GM18526 (cell line): ENCODE data around the gene PCDHA5.

Source experiments
- POLR2A ChIP-seq: IDR thresholded peaks from 3 replicates; pipeline ENCODE4 v1.6.1; 2011; ENCODE audit not compliant: insufficient read length; ENCODE audit errors: extremely low read depth

PCDHA5 gene

DNA sequence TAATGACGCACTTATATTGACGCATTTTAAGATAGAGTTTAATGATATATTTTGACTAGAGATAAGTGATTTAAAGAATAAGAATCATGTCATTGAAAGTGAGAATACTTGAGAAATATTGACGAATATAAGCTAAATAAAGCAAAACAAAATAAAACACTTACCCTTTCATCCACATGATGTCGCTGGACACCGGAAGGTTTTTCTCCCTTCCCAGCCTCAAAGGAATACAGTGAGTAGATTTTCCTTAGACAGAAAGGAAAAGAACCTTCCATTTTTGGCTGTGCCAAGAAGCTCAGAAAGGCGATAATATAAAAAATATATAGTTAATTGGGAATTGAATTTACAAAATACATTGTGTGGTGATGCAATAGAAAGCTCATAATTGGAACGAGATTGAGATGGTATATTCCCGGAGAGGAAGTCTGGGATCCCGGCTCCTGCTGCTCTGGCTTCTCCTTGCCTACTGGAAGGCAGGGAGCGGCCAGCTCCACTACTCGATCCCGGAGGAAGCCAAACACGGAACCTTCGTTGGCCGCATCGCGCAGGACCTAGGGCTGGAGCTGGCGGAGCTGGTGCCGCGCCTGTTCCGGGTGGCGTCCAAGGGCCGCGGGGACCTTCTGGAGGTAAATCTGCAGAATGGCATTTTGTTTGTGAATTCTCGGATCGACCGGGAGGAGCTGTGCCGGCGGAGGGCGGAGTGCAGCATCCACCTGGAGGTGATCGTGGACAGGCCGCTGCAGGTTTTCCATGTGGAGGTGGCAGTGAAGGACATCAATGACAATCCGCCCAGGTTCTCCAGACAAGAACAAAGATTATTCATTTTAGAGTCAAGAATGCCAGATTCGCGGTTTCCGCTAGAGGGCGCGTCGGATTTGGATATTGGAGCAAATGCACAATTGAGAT lies at the start of gene PCDHA5:
TSS of gene PCDHA5 (plus strand) at position 239 of the 906 bp plus-strand sequence.
- TF ChIP-seq POLR2A: no peak

DNA sequence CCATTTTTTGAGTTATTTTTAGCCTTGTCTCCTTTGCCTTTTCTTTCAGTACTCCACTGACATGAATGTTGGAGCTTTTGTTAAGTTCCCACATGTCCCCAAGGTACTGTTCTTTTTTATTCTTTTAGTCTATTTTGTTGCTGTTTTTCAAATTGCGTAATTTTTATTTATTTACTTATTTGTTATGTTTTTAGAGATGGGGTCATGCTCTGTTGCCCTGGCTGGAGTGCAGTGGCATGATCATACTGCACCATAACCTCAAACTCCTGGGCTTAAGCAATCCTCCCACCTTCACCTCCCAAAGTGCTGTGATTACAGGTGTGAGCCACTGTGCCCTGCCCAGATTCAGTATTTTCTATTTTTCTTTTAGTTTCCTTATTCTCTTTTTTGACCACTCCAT lies 40.9 kb upstream of the PCDHA5 start:
- no peak for TF ChIP-seq POLR2A

DNA sequence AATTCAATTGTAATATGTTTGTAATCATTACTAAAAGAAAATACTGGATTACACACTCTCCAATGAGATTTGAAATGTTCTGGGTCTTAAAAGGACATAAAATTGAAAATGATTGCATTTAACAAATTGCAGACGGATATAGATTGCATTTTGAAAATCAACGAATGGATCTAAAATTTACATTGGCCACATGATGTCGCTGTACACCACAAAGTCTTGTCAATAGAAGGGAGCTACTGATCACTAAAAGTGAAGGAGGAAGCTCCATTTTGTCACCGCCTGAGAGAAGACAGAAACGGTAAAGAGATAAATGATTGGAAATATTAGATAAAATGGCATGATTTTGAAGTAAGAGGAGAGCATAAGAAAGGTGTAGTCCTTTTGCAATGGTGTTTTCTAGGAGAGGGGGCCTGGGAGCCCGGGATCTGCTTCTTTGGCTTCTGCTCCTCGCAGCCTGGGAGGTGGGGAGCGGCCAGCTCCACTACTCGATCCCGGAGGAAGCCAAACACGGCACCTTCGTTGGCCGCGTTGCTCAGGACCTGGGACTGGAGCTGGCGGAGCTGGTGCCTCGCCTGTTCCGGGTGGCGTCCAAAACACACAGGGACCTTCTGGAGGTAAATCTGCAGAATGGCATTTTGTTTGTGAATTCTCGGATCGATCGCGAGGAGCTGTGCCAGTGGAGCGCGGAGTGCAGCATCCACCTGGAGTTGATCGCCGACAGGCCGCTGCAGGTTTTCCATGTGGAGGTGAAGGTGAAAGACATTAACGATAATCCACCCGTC lies 35.3 kb upstream of the PCDHA5 start, which contains the start of gene PCDHA1:
TSS of gene PCDHA1 (plus strand) at position 236 of the 782 bp plus-strand sequence.
- TF ChIP-seq POLR2A: no peak

DNA sequence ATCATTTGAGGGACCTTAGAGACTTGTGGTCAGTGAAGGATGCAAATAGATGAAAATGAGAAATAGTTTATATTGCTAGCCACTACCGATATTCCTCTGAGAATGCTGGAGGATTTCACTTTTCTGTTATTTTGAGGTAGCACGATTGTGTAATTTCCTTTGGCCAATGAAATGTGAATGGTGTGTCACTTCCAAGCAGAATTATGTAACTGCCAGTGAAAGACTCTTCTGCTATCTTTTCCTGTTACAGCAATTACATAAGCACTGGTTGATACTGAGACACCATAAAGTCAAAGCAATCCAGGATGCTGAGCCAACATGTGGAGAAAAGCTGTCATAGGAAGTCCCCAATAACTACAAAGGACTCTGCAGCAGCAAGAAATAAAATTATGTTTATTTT lies 30.3 kb upstream of the PCDHA5 start:
- TF ChIP-seq POLR2A: no peak

DNA sequence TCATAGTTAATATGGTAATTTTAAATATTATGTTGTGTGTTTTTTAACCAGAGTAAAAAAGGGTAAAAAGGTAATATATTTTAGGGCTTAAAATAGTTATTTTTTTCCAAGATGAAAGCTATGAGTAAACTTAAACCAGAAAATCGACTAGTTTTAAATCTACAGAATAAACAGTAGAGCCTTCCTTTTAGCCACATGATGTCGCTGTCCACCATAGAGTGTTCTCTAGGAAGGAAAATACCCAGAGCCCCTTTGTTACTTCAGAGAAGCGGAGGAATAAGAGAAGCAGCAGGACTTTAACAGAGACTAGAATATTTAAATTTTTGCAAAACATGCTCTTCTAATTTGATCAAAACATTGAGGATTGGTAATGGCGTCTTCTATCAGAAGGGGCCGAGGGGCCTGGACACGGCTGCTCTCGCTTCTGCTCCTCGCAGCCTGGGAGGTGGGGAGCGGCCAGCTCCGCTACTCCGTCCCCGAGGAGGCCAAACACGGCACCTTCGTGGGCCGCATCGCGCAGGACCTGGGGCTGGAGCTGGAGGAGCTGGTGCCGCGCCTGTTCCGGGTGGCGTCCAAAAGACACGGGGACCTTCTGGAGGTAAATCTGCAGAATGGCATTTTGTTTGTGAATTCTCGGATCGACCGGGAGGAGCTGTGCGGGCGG lies 26.7 kb upstream of the PCDHA5 start, which contains the start of gene PCDHA2:
TSS of gene PCDHA2 (plus strand) at position 258 of the 664 bp plus-strand sequence.
- TF ChIP-seq POLR2A: no peak

DNA sequence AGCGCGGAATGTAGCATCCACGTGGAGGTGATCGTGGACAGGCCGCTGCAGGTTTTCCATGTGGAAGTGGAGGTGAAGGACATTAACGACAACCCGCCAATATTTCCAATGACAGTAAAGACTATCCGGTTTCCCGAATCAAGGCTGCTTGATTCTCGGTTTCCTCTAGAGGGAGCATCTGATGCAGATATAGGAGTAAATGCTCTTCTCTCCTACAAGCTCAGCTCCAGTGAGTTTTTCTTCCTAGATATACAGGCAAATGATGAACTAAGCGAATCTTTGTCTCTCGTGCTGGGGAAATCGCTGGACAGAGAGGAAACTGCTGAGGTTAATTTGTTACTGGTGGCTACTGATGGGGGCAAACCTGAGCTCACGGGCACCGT lies 26.2 kb upstream of the PCDHA5 start:
- no peak for TF ChIP-seq POLR2A

DNA sequence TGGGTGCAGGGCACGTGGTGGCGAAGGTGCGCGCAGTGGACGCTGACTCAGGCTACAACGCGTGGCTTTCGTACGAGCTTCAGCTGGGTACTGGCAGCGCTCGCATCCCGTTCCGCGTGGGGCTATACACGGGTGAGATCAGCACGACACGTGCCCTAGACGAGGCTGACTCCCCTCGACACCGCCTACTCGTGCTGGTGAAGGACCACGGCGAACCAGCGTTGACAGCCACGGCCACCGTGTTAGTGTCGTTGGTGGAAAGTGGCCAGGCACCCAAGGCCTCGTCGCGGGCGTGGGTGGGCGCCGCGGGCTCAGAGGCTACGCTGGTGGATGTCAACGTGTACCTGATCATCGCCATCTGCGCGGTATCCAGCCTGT lies 24.7 kb upstream of the PCDHA5 start:
- TF ChIP-seq POLR2A: no peak

DNA sequence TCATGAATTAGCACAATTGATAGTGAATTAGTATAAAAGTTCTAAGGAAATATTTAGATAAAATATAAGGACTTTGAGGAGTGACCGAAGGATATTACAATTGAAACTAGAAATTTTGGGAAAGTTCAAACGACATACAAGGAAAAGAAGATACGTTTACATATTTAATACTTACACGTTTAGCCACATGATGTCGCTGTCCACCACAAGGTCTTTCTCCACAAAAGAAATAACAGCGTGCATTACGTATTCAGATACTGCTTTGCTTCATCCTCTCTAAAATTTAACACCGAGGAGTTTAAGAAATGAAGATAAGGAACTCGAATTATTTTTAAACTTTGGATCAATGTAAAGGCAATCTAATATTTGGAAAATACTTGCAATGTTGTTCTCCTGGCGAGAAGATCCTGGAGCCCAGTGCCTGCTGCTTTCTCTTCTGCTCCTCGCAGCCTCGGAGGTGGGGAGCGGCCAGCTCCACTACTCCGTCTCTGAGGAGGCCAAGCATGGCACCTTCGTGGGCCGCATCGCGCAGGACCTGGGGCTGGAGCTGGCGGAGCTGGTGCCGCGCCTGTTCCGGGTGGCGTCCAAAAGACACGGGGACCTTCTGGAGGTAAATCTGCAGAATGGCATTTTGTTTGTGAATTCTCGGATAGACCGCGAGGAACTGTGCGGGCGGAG lies 20.5 kb upstream of the PCDHA5 start, which contains the start of gene PCDHA3:
TSS of gene PCDHA3 (plus strand) at position 242 of the 678 bp plus-strand sequence.
- no peak for TF ChIP-seq POLR2A

DNA sequence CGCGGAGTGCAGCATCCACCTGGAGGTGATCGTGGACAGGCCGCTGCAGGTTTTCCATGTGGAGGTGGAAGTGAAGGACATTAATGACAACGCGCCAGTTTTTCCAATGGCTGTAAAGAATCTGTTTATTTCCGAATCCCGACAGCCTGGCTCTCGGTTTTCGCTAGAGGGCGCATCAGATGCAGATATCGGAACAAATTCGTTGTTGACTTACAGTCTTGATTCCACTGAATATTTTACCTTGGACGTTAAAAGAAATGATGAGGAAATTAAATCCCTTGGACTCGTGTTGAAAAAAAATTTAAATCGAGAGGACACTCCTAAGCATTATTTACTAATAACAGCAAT lies 19.9 kb upstream of the PCDHA5 start:
- no peak for TF ChIP-seq POLR2A

DNA sequence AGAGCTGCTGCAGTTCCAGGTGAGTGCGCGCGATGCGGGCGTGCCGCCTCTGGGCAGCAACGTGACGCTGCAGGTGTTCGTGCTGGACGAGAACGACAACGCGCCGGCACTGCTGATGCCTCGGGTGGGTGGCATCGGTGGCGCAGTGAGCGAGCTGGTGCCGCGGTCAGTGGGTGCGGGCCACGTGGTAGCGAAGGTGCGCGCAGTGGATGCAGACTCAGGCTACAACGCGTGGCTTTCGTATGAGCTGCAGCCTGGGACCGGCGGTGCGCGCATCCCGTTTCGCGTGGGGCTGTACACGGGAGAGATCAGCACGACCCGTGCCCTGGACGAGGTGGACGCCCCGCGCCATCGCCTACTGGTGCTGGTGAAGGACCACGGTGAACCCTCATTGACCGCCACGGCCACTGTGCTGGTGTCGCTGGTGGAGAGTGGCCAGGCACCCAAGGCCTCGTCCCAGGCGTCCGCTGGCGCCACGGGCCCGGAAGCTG lies 18.6 kb upstream of the PCDHA5 start:
- TF ChIP-seq POLR2A: no peak

DNA sequence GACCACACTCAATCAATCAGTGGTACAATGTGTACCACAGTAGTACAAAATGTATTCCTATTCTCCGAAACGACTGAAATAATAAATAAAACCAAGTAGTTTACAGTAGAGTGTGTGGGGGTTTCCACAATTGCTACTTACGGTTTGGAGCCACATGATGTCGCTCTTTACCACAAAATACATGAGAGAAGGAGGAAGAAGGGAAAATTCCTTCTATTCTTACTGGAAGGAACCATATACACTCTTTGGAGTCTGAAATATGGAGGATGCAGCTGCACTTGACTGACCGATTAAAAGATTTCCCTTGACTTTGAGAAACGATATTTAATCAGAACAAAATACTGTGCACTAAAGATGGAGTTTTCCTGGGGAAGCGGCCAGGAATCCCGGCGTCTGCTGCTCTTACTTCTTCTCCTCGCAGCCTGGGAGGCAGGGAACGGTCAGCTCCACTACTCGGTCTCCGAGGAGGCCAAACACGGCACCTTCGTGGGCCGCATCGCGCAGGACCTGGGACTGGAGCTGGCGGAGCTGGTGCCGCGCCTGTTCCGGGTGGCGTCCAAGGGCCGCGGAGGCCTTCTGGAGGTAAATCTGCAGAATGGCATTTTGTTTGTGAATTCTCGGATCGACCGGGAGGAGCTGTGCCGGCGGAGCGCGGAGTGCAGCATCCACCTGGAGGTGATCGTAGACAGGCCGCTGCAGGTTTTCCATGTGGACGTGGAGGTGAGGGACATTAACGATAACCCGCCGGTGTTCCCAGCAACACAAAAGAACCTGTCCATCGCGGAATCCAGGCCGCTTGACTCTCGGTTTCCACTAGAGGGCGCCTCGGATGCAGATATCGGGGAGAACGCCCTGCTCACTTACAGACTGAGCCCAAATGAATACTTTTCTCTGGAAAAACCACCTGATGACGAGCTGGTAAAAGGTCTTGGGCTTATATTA lies 14.3 kb upstream of the PCDHA5 start, which contains the start of gene PCDHA4:
TSS of gene PCDHA4 (plus strand) at position 235 of the 942 bp plus-strand sequence.
- no peak for TF ChIP-seq POLR2A

DNA sequence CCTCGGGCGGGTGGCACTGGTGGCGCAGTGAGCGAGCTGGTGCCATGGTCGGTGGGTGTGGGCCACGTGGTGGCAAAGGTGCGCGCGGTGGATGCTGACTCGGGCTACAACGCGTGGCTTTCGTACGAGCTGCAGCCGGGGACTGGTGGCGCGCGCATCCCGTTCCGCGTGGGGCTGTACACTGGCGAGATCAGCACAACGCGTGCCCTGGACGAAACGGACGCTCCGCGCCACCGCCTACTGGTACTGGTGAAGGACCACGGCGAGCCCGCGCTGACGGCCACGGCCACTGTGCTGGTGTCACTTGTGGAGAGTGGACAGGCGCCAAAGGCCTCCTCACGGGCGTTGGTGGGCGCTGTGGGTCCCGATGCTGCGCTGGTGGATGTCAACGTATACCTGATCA lies 12.5 kb upstream of the PCDHA5 start:
- TF ChIP-seq POLR2A: no peak

DNA sequence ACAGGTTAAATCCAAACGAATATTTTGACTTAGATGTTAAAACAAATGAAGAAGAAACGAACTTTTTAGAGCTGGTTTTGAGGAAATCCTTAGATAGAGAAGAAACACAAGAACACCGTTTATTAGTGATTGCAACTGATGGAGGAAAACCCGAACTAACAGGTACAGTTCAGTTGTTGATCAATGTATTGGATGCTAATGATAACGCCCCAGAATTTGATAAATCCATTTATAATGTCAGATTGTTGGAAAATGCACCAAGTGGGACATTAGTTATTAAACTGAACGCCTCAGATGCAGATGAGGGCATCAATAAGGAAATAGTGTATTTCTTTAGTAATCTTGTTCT lies 842 bp downstream of the PCDHA5 start:
- TF ChIP-seq POLR2A: no peak

DNA sequence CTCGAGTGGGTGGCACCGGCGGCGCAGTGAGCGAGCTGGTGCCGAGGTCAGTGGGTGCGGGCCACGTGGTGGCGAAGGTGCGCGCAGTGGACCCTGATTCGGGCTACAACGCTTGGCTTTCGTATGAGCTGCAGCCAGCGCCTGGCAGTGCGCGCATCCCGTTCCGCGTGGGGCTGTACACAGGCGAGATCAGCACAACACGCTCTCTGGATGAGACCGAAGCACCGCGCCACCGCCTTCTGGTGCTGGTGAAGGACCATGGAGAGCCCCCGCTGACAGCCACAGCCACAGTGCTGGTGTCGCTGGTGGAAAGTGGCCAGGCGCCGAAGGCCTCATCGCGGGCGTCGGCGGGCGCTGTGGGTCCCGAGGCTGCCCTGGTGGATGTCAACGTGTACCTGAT lies 2.1 kb downstream of the PCDHA5 start:
- TF ChIP-seq POLR2A: no peak
